Epithelial cell of esophagus (primary cell): ENCODE data around the gene INO80.
"Not testable (repeated sequence)": the region's sequence is repeated elsewhere in the genome, so short reads cannot be mapped to it uniquely, and the experiment has no call there.

Experiments
- DNase-seq: peaks from one replicate; pipeline ENCODE4 v3.0.0; 2010; ENCODE audit warnings: low read depth
- H3K4me3 ChIP-seq: 2 replicates; pipeline ENCODE4 v1.5.1; 2011; ENCODE audit warnings: mild to moderate bottlenecking, low read length, control low read depth
- CTCF ChIP-seq: IDR thresholded peaks from 2 replicates; pipeline ENCODE4 v1.5.1; 2011; ENCODE audit warnings: low read depth, mild to moderate bottlenecking, low read length, control low read depth, inconsistent platforms; ENCODE audit not compliant: insufficient read depth; ENCODE audit errors: missing control alignments

Gene INO80

GRCh38 chr15:41085029-41085428, 31.1 kb downstream of the INO80 start:
- H3K4me3 ChIP-seq = no peak overlapping the region
- no peak for DNase-seq
- TF ChIP-seq CTCF = no peak

DNA sequence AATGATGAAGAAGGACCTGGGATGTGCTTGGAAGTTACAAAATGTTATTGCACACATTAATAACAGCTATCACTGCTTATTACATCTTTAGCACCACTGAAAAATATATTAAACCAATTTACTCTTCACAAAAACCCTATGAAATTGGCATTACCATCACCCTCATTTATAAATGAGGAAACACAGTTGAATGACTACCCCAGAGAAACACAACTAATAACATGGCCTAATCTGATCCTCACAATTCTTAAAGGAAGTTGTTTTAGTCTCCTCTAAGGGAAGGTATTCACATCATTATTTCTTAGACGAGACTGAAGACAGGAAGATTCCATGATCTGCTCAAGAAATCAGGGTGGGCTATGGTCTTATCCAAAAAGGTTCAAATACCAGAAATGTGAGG, 35.9 kb downstream of the INO80 start:
- TF ChIP-seq CTCF = no peak
- no peak overlapping the region for H3K4me3 ChIP-seq
- no peak for DNase-seq

DNA sequence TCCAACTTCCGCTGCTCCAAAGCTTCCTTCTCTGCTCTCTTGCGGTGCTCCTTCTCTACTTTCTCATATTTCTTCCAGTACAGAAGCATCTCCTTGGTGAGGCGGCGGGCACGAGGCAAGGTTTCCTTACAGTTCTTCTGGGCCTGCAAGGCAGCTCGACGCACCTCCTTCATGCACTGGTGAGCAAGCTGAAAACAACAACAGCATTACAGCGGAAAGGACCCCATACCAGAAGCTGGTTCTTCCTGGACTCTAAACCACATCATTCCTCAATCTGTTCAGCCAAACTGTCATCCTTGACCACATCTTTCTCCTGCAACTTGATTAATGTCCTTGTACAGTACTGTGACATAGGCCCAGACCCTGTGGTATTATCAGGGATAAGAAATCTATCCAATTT, 36.4 kb downstream of the INO80 start:
- DNase-seq = no peak
- TF ChIP-seq CTCF = no peak
- H3K4me3 ChIP-seq = no peak overlapping the region

DNA sequence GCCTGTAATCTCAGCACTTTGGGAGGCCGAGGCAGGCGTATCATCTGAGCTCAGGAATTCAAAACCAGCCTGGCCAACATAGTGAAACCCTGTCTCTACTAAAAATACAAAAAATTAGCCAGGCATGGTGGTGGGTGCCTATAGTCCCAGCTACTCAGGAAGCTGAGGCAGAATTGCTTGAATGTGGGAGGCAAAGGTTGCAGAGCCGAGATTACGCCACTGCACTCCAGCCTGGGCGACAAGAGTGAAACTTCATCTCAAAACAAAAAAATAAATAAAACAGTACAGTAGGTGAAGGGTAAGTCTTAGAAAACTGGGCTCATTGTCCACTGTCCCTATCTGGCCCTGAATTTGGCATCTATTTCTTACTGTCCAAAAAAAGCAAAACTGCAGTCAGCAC, 37.2 kb downstream of the INO80 start:
- not testable (repeated sequence) for H3K4me3 ChIP-seq, DNase-seq

- no peak overlapping the region for H3K4me3 ChIP-seq
- no peak for TF ChIP-seq CTCF
- no peak for DNase-seq
These were observed 38.0 kb downstream of the INO80 start for GRCh38 chr15:41078125-41078524.

GRCh38 chr15:41073028-41073427, 43.1 kb downstream of the INO80 start:
- no peak for DNase-seq
- no peak for TF ChIP-seq CTCF
- H3K4me3 ChIP-seq = no peak overlapping the region

DNA sequence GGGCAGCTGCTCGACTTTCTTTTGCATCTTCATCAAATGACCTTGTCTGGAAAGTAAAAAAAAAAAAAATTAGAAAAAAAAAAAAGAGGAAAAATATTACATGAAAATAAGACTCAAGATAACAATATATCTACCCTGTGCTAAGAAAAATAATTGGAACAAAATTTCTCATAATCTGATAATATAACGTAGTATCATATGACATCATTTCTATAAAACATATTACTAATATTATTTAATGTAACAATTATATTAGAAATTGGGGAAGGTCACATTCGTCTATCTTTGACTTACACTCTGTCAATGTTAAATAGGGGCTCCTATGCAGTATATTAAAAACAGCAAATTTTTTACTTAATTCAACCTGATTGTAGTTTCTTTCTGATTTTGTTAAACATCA, 44.1 kb downstream of the INO80 start:
- no peak for TF ChIP-seq CTCF
- no peak for DNase-seq
- H3K4me3 ChIP-seq = no peak overlapping the region

- no peak for DNase-seq
- no peak for TF ChIP-seq CTCF
These were observed 49.6 kb downstream of the INO80 start for GRCh38 chr15:41066516-41066915.

More at GRCh38 chr15:41066516-41066915, 49.6 kb downstream of the INO80 start:
- H3K4me3 ChIP-seq = no peak overlapping the region
